ENCODE results near the gene FBN1. TPM values are rescaled to one million over a fixed set of nuclear protein-coding genes. Genes with fewer than 3 reads are reported as not detected.

Gene FBN1
- total and polyA plus RNA-seq, 5 experiments from 2014 or later = 0.01 to 0.21 (median 0.08) TPM; not detected in 2

- Mint-ChIP-seq H3K36me3 (no peaks in the 10 kb centered on the region), H3K27me3 (peaks cover 0 to 17% (median 3%) of the 10 kb centered on the region in 5 donors), H3K27ac (no peak overlapping the region), H3K9me3 (no peaks in the 10 kb centered on the region), H3K4me1 (no peaks in the 10 kb centered on the region), H3K4me3 (no peak overlapping the region)
- DNase-seq (no peak), ATAC-seq (no peak)
- POLR2A ChIA-PET = no interaction called here
Measured at GRCh38 chr15:48672206-48672605, 26.7 kb upstream of the FBN1 start.

- H3K4me3 Mint-ChIP-seq = no peak overlapping the region
- DNase-seq (no peak), ATAC-seq (no peak)
- H3K9me3 Mint-ChIP-seq = no peaks in the 10 kb centered on the region
- H3K36me3 Mint-ChIP-seq = no peaks in the 10 kb centered on the region
- no peaks in the 10 kb centered on the region for H3K4me1 Mint-ChIP-seq
- peaks cover 0 to 17% (median 3%) of the 10 kb centered on the region in 5 donors for H3K27me3 Mint-ChIP-seq
- POLR2A ChIA-PET = no interaction called here
- H3K27ac Mint-ChIP-seq = no peak overlapping the region
Measured at GRCh38 chr15:48671103-48672022, 25.9 kb upstream of the FBN1 start.

- no peak overlapping the region for H3K27ac Mint-ChIP-seq
- H3K4me3 Mint-ChIP-seq = no peak overlapping the region
- POLR2A ChIA-PET = no interaction called here
- ATAC-seq = no peak
- H3K4me1 Mint-ChIP-seq = no peaks in the 10 kb centered on the region
- H3K9me3 Mint-ChIP-seq = no peaks in the 10 kb centered on the region
- DNase-seq = no peak
- peaks cover 0 to 8% (median 2%) of the 10 kb centered on the region in 5 donors for H3K27me3 Mint-ChIP-seq
- no peaks in the 10 kb centered on the region for H3K36me3 Mint-ChIP-seq
Measured at GRCh38 chr15:48667701-48668100, 22.2 kb upstream of the FBN1 start.

GRCh38 chr15:48664436-48664835 lies 18.9 kb upstream of the FBN1 start:
- Mint-ChIP-seq H3K4me1 (no peaks in the 10 kb centered on the region), H3K27me3 (peaks cover 0 to 1% (median 0%) of the 10 kb centered on the region in 5 donors), H3K27ac (no peak overlapping the region), H3K9me3 (peaks cover 0 to 8% (median 2%) of the 10 kb centered on the region in 9 donors), H3K36me3 (no peaks in the 10 kb centered on the region), H3K4me3 (no peak overlapping the region)
- ATAC-seq = no peak
- no peak for DNase-seq
- POLR2A ChIA-PET = no interaction called here

GRCh38 chr15:48657950-48658591 lies 12.6 kb upstream of the FBN1 start:
- POLR2A ChIA-PET = no interaction called here
- DNase-seq (no peak), ATAC-seq (no peak)
- Mint-ChIP-seq H3K9me3 (peaks cover 0 to 8% (median 2%) of the 10 kb centered on the region in 9 donors), H3K27ac (no peak overlapping the region), H3K4me1 (no peaks in the 10 kb centered on the region), H3K36me3 (no peaks in the 10 kb centered on the region), H3K4me3 (no peak overlapping the region), H3K27me3 (peaks cover 0 to 12% (median 2%) of the 10 kb centered on the region in 5 donors)

- Mint-ChIP-seq H3K4me3 (no peak overlapping the region), H3K27me3 (peaks cover 1 to 12% (median 2%) of the 10 kb centered on the region in 5 donors), H3K27ac (no peak overlapping the region), H3K36me3 (no peaks in the 10 kb centered on the region), H3K9me3 (peaks cover 0 to 1% (median 0%) of the 10 kb centered on the region in 9 donors), H3K4me1 (no peaks in the 10 kb centered on the region)
- POLR2A ChIA-PET = no interaction called here
- ATAC-seq (no peak), DNase-seq (no peak)
Measured at GRCh38 chr15:48654801-48655200, 9.3 kb upstream of the FBN1 start.

- no peak overlapping the region for H3K4me3 Mint-ChIP-seq
- no peaks in the 10 kb centered on the region for H3K36me3 Mint-ChIP-seq
- no peaks in the 10 kb centered on the region for H3K4me1 Mint-ChIP-seq
- no peak for DNase-seq
- peaks cover 0 to 1% (median 0%) of the 10 kb centered on the region in 9 donors for H3K9me3 Mint-ChIP-seq
- POLR2A ChIA-PET = no interaction called here
- H3K27me3 Mint-ChIP-seq = peaks cover 1 to 12% (median 2%) of the 10 kb centered on the region in 5 donors
- H3K27ac Mint-ChIP-seq = no peak overlapping the region
- ATAC-seq = no peak
Measured at GRCh38 chr15:48653913-48654670, 8.6 kb upstream of the FBN1 start.

- no peak for ATAC-seq
- H3K9me3 Mint-ChIP-seq = peaks cover 0 to 1% (median 0%) of the 10 kb centered on the region in 9 donors
Measured at GRCh38 chr15:48653216-48653615, 7.7 kb upstream of the FBN1 start.

GRCh38 chr15:48652510-48653076 lies 7.1 kb upstream of the FBN1 start:
- H3K27ac Mint-ChIP-seq = no peak overlapping the region
- H3K4me1 Mint-ChIP-seq = no peaks in the 10 kb centered on the region
- H3K27me3 Mint-ChIP-seq = peaks cover 1 to 17% (median 5%) of the 10 kb centered on the region in 5 donors
- ATAC-seq (no peak), DNase-seq (no peak)
- POLR2A ChIA-PET = no interaction called here
- H3K4me3 Mint-ChIP-seq = no peak overlapping the region
- H3K36me3 Mint-ChIP-seq = no peaks in the 10 kb centered on the region
- H3K9me3 Mint-ChIP-seq = peaks cover 0 to 1% (median 0%) of the 10 kb centered on the region in 9 donors

More at GRCh38 chr15:48653216-48653615, 7.7 kb upstream of the FBN1 start:
- H3K27me3 Mint-ChIP-seq = peaks cover 1 to 12% (median 4%) of the 10 kb centered on the region in 5 donors
- H3K27ac Mint-ChIP-seq = no peak overlapping the region
- no peak for DNase-seq
- H3K4me3 Mint-ChIP-seq = no peak overlapping the region
- POLR2A ChIA-PET = no interaction called here
- no peaks in the 10 kb centered on the region for H3K36me3 Mint-ChIP-seq
- no peaks in the 10 kb centered on the region for H3K4me1 Mint-ChIP-seq

GRCh38 chr15:48650931-48651330 lies 5.4 kb upstream of the FBN1 start:
- Mint-ChIP-seq H3K27me3 (peaks cover 11 to 32% (median 13%) of the 10 kb centered on the region in 5 donors), H3K4me3 (no peak overlapping the region), H3K9me3 (peaks cover 0 to 1% (median 0%) of the 10 kb centered on the region in 9 donors), H3K36me3 (no peaks in the 10 kb centered on the region), H3K27ac (no peak overlapping the region), H3K4me1 (peaks cover 0 to 2% (median under 1%) of the 10 kb centered on the region in 4 donors)
- DNase-seq = no peak
- POLR2A ChIA-PET = no interaction called here
- ATAC-seq = no peak

GRCh38 chr15:48647962-48648361 lies 2.5 kb upstream of the FBN1 start:
- Mint-ChIP-seq H3K9me3 (no peaks in the 10 kb centered on the region), H3K4me1 (peaks cover 0 to 8% (median 4%) of the 10 kb centered on the region in 4 donors), H3K27ac (no peak overlapping the region), H3K27me3 (peaks cover 16 to 42% (median 27%) of the 10 kb centered on the region in 5 donors), H3K4me3 (no peak overlapping the region), H3K36me3 (no peaks in the 10 kb centered on the region)
- ATAC-seq = no peak
- no peak for DNase-seq
- POLR2A ChIA-PET = no interaction called here

- no peaks in the 10 kb centered on the region for H3K36me3 Mint-ChIP-seq
- H3K4me1 Mint-ChIP-seq = peaks cover 0 to 8% (median 5%) of the 10 kb centered on the region in 4 donors
- ATAC-seq (no peak), DNase-seq (no peak)
- peaks cover 16 to 52% (median 34%) of the 10 kb centered on the region in 5 donors for H3K27me3 Mint-ChIP-seq
- H3K9me3 Mint-ChIP-seq = no peaks in the 10 kb centered on the region
- POLR2A ChIA-PET = no interaction called here
- H3K27ac Mint-ChIP-seq = no peak overlapping the region
- H3K4me3 Mint-ChIP-seq = peak overlapping the region in 9 of 10 donors; percentile 13 to 62 (median 57)
Measured at GRCh38 chr15:48646331-48646730, 822 bp upstream of the FBN1 start.

Data from naive thymus-derived CD8-positive, alpha-beta T cell (primary cell).